D341Med (cell line): ENCODE results near the gene TMEM229B.

Experiments
- DNase-seq: peaks from one replicate; pipeline ENCODE4 v3.0.0; 2012; ENCODE audit warnings: low spot score

The TMEM229B gene

GRCh38 chr14:67487332-67487731, 1.2 kb downstream of the TMEM229B start:
- DNase-seq: no peak

- no peak for DNase-seq
These were observed 1.6 kb downstream of the TMEM229B start for GRCh38 chr14:67486890-67487289.

- DNase-seq: no peak
These were observed 2.9 kb downstream of the TMEM229B start for GRCh38 chr14:67485501-67486095.

GRCh38 chr14:67483579-67484285, 4.8 kb downstream of the TMEM229B start:
- DNase-seq: no peak

GRCh38 chr14:67482231-67483164, 6.0 kb downstream of the TMEM229B start:
- no peak for DNase-seq

GRCh38 chr14:67480011-67480410, 8.5 kb downstream of the TMEM229B start:
- DNase-seq: no peak

GRCh38 chr14:67478800-67479084, 9.8 kb downstream of the TMEM229B start:
- no peak for DNase-seq

GRCh38 chr14:67477926-67478799, 10.4 kb downstream of the TMEM229B start:
- no peak for DNase-seq

GRCh38 chr14:67474366-67474765, 14.2 kb downstream of the TMEM229B start:
- no peak for DNase-seq

GRCh38 chr14:67473290-67474082, 15.0 kb downstream of the TMEM229B start:
- DNase-seq: no peak

- no peak for DNase-seq
These were observed 15.8 kb downstream of the TMEM229B start for GRCh38 chr14:67472726-67473125.

GRCh38 chr14:67469954-67470353, 18.6 kb downstream of the TMEM229B start:
- no peak for DNase-seq

GRCh38 chr14:67468378-67468730, 20.2 kb downstream of the TMEM229B start:
- no peak for DNase-seq

- no peak for DNase-seq
These were observed 21.4 kb downstream of the TMEM229B start for GRCh38 chr14:67467134-67467533.

- no peak for DNase-seq
These were observed 23.6 kb downstream of the TMEM229B start for GRCh38 chr14:67464879-67465278.

GRCh38 chr14:67464377-67464776, 24.1 kb downstream of the TMEM229B start:
- no peak for DNase-seq

GRCh38 chr14:67463900-67464299, 24.6 kb downstream of the TMEM229B start:
- DNase-seq: no peak

- no peak for DNase-seq
These were observed 26.5 kb downstream of the TMEM229B start for GRCh38 chr14:67461996-67462395.

- no peak for DNase-seq
These were observed 27.1 kb downstream of the TMEM229B start for GRCh38 chr14:67461341-67461985.

- DNase-seq: no peak
These were observed 29.2 kb downstream of the TMEM229B start for GRCh38 chr14:67459336-67459735.

- DNase-seq: no peak
These were observed 30.7 kb downstream of the TMEM229B start for GRCh38 chr14:67457782-67458181.
